ENCODE measurements around the gene ZNF84. TPM values are rescaled to one million over a fixed set of nuclear protein-coding genes. Genes with fewer than 3 reads are reported as not detected.

Gene ZNF84
- total RNA-seq, 4 donors from 2014 or later: 36.5 to 71.7 (median 42.0) TPM

- Histone ChIP-seq H3K9me3 (no peaks in the 10 kb centered on the region), H3K4me1 (peaks cover 4 to 8% of the 10 kb centered on the region in 2 donors), H3K27me3 (no peaks in the 10 kb centered on the region), H3K27ac (peak overlapping the region; percentile 91 to 94 (median 91)), H3K36me3 (peaks cover 17 to 21% of the 10 kb centered on the region in 2 donors), H3K4me3 (replicated peaks in 1 of 3) (peak overlapping the region; percentile 78 to 89 (median 86))
- TF ChIP-seq CTCF (IDR thresholded peaks at IDR 0.05) (no peak), POLR2A (IDR thresholded peaks at IDR 0.05) (no peak)
- WGBS, 2 donors: 49 to 57% methylated on average over 4 of the region's 4 CpGs
- DNase-seq: no peak
- intact Hi-C loops (cut with DNase I): no loop called here
Measured at GRCh38 chr12:133038118-133038709, 905 bp downstream of the ZNF84 start.

GRCh38 chr12:133046698-133047097 lies 9.4 kb downstream of the ZNF84 start:
- DNase-seq: no peak

GRCh38 chr12:133057446-133057845 lies 20.1 kb downstream of the ZNF84 start:
- H3K4me3 ChIP-seq (replicated peaks in 1 of 3): no peak overlapping the region
- 99 to 100% methylated on average over 5 of the region's 5 CpGs for WGBS, 2 donors
- TF ChIP-seq POLR2A (IDR thresholded peaks at IDR 0.05): no peak
- no peak for TF ChIP-seq CTCF (IDR thresholded peaks at IDR 0.05)

More at GRCh38 chr12:133046698-133047097, 9.4 kb downstream of the ZNF84 start:
- no peak overlapping the region for H3K27ac ChIP-seq
- TF ChIP-seq CTCF (IDR thresholded peaks at IDR 0.05): no peak
- TF ChIP-seq POLR2A (IDR thresholded peaks at IDR 0.05): no peak
- no peaks in the 10 kb centered on the region for H3K27me3 ChIP-seq
- H3K36me3 ChIP-seq: peaks cover 76 to 88% of the 10 kb centered on the region in 2 donors
- intact Hi-C loops (cut with DNase I): no loop called here
- peaks cover 12% of the 10 kb centered on the region for H3K9me3 ChIP-seq
- WGBS, 2 donors: 98 to 99% methylated on average over 3 of the region's 3 CpGs
- H3K4me1 ChIP-seq: no peaks in the 10 kb centered on the region
- H3K4me3 ChIP-seq (replicated peaks in 1 of 3): no peak overlapping the region

GRCh38 chr12:133058203-133059113 lies 21.1 kb downstream of the ZNF84 start:
- TF ChIP-seq CTCF (IDR thresholded peaks at IDR 0.05): no peak
- no peak for TF ChIP-seq POLR2A (IDR thresholded peaks at IDR 0.05)
- H3K27ac ChIP-seq: no peak overlapping the region
- no peak overlapping the region for H3K4me3 ChIP-seq (replicated peaks in 1 of 3)
- intact Hi-C loops (cut with DNase I): no loop called here
- no peaks in the 10 kb centered on the region for H3K4me1 ChIP-seq
- no peaks in the 10 kb centered on the region for H3K27me3 ChIP-seq
- 96 to 97% methylated on average over 8 of the region's 8 CpGs for WGBS, 2 donors
- peaks cover 38% of the 10 kb centered on the region for H3K9me3 ChIP-seq
- DNase-seq: no peak
- H3K36me3 ChIP-seq: peaks cover 37 to 41% of the 10 kb centered on the region in 2 donors

More at GRCh38 chr12:133057446-133057845, 20.1 kb downstream of the ZNF84 start:
- H3K9me3 ChIP-seq: peaks cover 38% of the 10 kb centered on the region
- DNase-seq: no peak
- no peak overlapping the region for H3K27ac ChIP-seq
- H3K27me3 ChIP-seq: no peaks in the 10 kb centered on the region
- intact Hi-C loops (cut with DNase I): no loop called here
- peaks cover 47 to 51% of the 10 kb centered on the region in 2 donors for H3K36me3 ChIP-seq
- H3K4me1 ChIP-seq: no peaks in the 10 kb centered on the region
